Measurements from ENCODE around the gene TFCP2L1. TPM values are rescaled to one million over a fixed set of nuclear protein-coding genes. Genes with fewer than 3 reads are reported as not detected.

Gene TFCP2L1
- total RNA-seq, 1 experiment from 2014 or later, result 1.8 TPM

DNA sequence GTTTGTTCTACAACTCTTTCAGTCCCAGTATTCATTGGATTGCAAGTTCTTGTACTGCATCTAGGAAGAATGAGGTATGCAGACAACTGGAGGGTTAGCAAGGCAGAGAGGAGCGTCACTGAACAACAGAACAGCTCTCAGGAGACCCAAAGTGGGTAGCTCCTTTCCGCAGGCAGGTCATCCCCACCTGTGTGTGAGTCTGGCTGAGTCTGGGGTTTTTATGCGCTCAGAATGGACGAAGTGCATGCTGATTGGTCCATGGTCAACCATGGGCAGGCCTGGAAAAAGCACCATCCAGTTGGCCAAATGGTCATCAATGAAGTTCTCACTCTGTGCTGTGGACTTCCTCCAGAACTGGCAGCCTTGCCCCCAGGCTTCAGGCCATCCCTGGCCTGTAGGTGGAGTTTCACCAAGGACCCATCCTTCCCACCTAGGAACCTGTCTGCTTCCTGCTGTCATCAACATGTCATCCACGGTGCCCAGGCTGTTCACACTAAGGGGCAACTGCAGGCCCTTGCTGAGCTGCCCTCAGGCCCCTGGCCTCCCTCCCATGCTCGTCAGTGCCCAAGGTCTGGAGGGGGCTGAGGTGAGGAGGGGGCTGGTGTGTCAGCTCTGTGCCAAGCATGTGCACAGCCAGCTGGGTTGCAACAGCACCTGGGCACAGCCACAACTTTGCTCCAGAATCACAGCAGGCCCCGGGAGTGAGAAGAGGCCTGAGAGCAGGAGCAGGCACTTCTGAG lies 11.1 kb upstream of the TFCP2L1 start:
- no peak overlapping the region for H3K4me3 Mint-ChIP-seq
- H3K9me3 Mint-ChIP-seq, result no peaks in the 10 kb centered on the region; a peak in 1 of 5 replicates
- no peaks in the 10 kb centered on the region for H3K4me1 ChIP-seq (ENCODE audit: insufficient read depth, low read length)
- no peak overlapping the region for H2BK120ac ChIP-seq (ENCODE audit: low read depth, low read length, poor library complexity, severe bottlenecking)
- H3K23me2 ChIP-seq (ENCODE audit: insufficient read length, low read depth, low read length, poor library complexity, severe bottlenecking), result no peaks in the 10 kb centered on the region
- H3K14ac ChIP-seq (ENCODE audit: insufficient read depth, low read length), result no peak overlapping the region
- no peak overlapping the region for H3K9ac ChIP-seq (ENCODE audit: extremely low read depth, insufficient read length, low read length)
- H3K4me1 Mint-ChIP-seq, result peaks cover 2 to 5% of the 10 kb centered on the region in 2 experiments; a peak in 3 of 4 replicates
- no peak overlapping the region for H3K56ac ChIP-seq (ENCODE audit: insufficient read length, low read depth, low read length)
- H2BK12ac ChIP-seq (ENCODE audit: insufficient read length, low read depth, low read length), result no peak overlapping the region
- H3K23ac ChIP-seq (ENCODE audit: insufficient read length, low read depth, low read length), result no peak overlapping the region
- H3K36me3 Mint-ChIP-seq (ENCODE audit: insufficient read depth in 1 of 3, low read depth in 3 of 3), result no peaks in the 10 kb centered on the region
- H3K4ac ChIP-seq (ENCODE audit: low read depth, low read length), result no peak overlapping the region
- H3T11ph ChIP-seq (ENCODE audit: low read length), result no peak overlapping the region
- H2BK20ac ChIP-seq (ENCODE audit: low read depth, low read length, poor library complexity, severe bottlenecking), result no peak overlapping the region
- peaks cover 13% of the 10 kb centered on the region for H3K27me3 Mint-ChIP-seq (ENCODE audit: low read depth)
- no peak overlapping the region for H2BK15ac ChIP-seq (ENCODE audit: low read depth, low read length)
- no peak for DNase-seq
- no peaks in the 10 kb centered on the region for H4K20me1 ChIP-seq (ENCODE audit: control insufficient read depth, insufficient read depth, insufficient read length)
- H3K18ac ChIP-seq (ENCODE audit: insufficient read length, low read depth, low read length), result no peak overlapping the region
- H3K27me3 ChIP-seq (ENCODE audit: insufficient read depth, low read length), result no peaks in the 10 kb centered on the region
- no peak overlapping the region for H4K8ac ChIP-seq (replicated peaks; ENCODE audit: insufficient read length, low read depth, low read length)
- TF ChIP-seq, protein P1, sequence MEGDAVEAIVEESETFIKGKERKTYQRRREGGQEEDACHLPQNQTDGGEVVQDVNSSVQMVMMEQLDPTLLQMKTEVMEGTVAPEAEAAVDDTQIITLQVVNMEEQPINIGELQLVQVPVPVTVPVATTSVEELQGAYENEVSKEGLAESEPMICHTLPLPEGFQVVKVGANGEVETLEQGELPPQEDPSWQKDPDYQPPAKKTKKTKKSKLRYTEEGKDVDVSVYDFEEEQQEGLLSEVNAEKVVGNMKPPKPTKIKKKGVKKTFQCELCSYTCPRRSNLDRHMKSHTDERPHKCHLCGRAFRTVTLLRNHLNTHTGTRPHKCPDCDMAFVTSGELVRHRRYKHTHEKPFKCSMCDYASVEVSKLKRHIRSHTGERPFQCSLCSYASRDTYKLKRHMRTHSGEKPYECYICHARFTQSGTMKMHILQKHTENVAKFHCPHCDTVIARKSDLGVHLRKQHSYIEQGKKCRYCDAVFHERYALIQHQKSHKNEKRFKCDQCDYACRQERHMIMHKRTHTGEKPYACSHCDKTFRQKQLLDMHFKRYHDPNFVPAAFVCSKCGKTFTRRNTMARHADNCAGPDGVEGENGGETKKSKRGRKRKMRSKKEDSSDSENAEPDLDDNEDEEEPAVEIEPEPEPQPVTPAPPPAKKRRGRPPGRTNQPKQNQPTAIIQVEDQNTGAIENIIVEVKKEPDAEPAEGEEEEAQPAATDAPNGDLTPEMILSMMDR (conservative IDR thresholded peaks at IDR 0.05), result no peak
- no peak overlapping the region for H3K4me2 ChIP-seq (ENCODE audit: insufficient read depth, insufficient read length, low read length)
- H3K79me2 ChIP-seq (ENCODE audit: insufficient read depth, low read length), result no peaks in the 10 kb centered on the region
- no CpG with 5 or more reads among the region's 7 CpGs for WGBS (ENCODE audit: extremely low coverage, insufficient read length, low lambda C conversion rate)
- H3K27ac ChIP-seq (ENCODE audit: insufficient read length, low read depth, low read length), result no peak overlapping the region
- no peaks in the 10 kb centered on the region for H3K9me3 ChIP-seq (ENCODE audit: control insufficient read depth, low read depth, low read length)
- no peak overlapping the region for H2AK5ac ChIP-seq (ENCODE audit: insufficient read length, low read length)
- no peak overlapping the region for H3K27ac Mint-ChIP-seq
- H3K79me1 ChIP-seq (ENCODE audit: insufficient read depth, low read depth, low read length, poor library complexity, severe bottlenecking), result no peaks in the 10 kb centered on the region
- H4K5ac ChIP-seq (ENCODE audit: insufficient read length, low read depth, low read length), result no peak overlapping the region
- no peak overlapping the region for H2AFZ ChIP-seq (ENCODE audit: low read length)
- no peak overlapping the region for H2BK5ac ChIP-seq (ENCODE audit: insufficient read length, low read length)
- H4K91ac ChIP-seq (ENCODE audit: insufficient read length, low read depth, low read length), result no peak overlapping the region

Data from H9 (cell line).